Breast epithelium (tissue), 4 donors: ENCODE data around the gene RGL1. TPM values are rescaled to one million over a fixed set of nuclear protein-coding genes. Genes with fewer than 3 reads are reported as not detected.

Experiments used
- DNase-seq, 2 donors: peaks; one replicate each; pipeline ENCODE4 v3.0.0-alpha.2; 2019; ENCODE audit warnings: low spot score in 2 of 2
- H3K27ac ChIP-seq, 2 donors: fragments of 200-600 bp; sonication (generic) in 1 of 2; one replicate each; pipeline ENCODE4 v1.5.1; 2016 to 2019; ENCODE audit warnings: mild to moderate bottlenecking in 1 of 2
- H3K27me3 ChIP-seq, 2 donors: fragments of 200-600 bp; sonication (generic) in 1 of 2; one replicate each; pipeline versions ENCODE4 v1.5.1 to v1.6.0; 2017 to 2019; ENCODE audit warnings: control low read depth in 1 of 2, mild to moderate bottlenecking in 1 of 2
- H3K36me3 ChIP-seq: fragments of 200-600 bp; one replicate; pipeline ENCODE4 v1.5.1; 2019
- H3K4me1 ChIP-seq, 2 donors: fragments of 200-600 bp; sonication (generic); one replicate each; pipeline ENCODE4 v1.5.1; 2016 to 2019; ENCODE audit warnings: control low read depth in 1 of 2
- H3K4me3 ChIP-seq, 3 donors: fragments of 200-600 bp; sonication (generic); 1 replicate in 2 of 3; 2 replicates in 1 of 3; pipeline ENCODE4 v1.5.1; 2016 to 2019; ENCODE audit warnings: mild to moderate bottlenecking in 3 of 3, moderate library complexity in 2 of 3
- H3K9me3 ChIP-seq, 2 donors: fragments of 200-600 bp; sonication (generic) in 1 of 2; one replicate each; pipeline ENCODE4 v1.5.1; 2016 to 2019; ENCODE audit warnings: control low read depth in 1 of 2
- POLR2A ChIP-seq: fragments of 450-650 bp; IDR thresholded peaks from one replicate; pipeline ENCODE4 v1.6.1; 2016; ENCODE audit warnings: antibody characterized with exemption, mild to moderate bottlenecking, moderate library complexity
- POLR2AphosphoS5 ChIP-seq, 3 donors: sonication (generic); formaldehyde crosslinking; IDR thresholded peaks; one replicate each; pipeline ENCODE4 v1.6.1; 2017; ENCODE audit warnings: antibody characterized with exemption in 3 of 3
- intact Hi-C: fragments of 100-400 bp; cut with DNase I; formaldehyde crosslinking; loops from one replicate; pipeline ENCODE4 v1.15.1; 2023; ENCODE audit warnings: low total_unique reads
- total RNA-seq, 3 donors: library from RNA; depleted of rRNA; stranded (reverse); fragments of >200 nt; gene quantifications; one replicate each; pipeline ENCODE4 v1.1.0, GENCODE V29; 2016
- TF ChIP-seq, protein P1 (sequence below), 3 donors: fragments of 450-650 bp; IDR thresholded peaks; one replicate each; pipeline ENCODE4 v1.5.1; 2016 to 2017; ENCODE audit warnings: antibody characterized with exemption in 3 of 3, mild to moderate bottlenecking in 3 of 3, moderate library complexity in 3 of 3

RGL1 gene
- total RNA-seq, 3 donors from 2014 or later = 24.9 to 70.2 (median 26.8) TPM

DNA sequence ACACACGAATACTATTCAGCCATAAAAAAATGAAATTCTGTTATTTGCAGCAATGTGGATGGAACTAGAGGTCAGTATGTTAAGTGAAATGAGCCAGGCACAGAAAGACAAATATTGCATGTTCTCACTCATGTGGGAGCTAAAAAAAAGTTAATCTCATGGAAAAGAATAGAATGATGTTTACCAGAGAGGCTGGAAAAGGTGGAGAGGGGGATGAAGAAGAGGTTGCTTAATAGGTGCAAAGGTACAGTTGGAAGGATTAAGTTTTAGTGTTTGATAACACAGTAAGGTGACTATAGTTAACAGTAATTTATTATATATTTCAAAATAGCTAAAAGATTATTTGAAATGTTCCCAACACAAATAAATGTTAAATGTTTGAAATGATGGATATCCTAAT is 10.8 kb upstream of the RGL1 start:
- Histone ChIP-seq H3K36me3 (no peaks in the 10 kb centered on the region), H3K4me1 (no peaks in the 10 kb centered on the region), H3K27ac (no peak overlapping the region), H3K9me3 (no peaks in the 10 kb centered on the region), H3K27me3 (no peaks in the 10 kb centered on the region), H3K4me3 (no peak overlapping the region)
- no peak for DNase-seq
- intact Hi-C loops = no loop called here
- TF ChIP-seq POLR2AphosphoS5 (IDR thresholded peaks at IDR 0.05) = no peak
- TF ChIP-seq, protein P1, sequence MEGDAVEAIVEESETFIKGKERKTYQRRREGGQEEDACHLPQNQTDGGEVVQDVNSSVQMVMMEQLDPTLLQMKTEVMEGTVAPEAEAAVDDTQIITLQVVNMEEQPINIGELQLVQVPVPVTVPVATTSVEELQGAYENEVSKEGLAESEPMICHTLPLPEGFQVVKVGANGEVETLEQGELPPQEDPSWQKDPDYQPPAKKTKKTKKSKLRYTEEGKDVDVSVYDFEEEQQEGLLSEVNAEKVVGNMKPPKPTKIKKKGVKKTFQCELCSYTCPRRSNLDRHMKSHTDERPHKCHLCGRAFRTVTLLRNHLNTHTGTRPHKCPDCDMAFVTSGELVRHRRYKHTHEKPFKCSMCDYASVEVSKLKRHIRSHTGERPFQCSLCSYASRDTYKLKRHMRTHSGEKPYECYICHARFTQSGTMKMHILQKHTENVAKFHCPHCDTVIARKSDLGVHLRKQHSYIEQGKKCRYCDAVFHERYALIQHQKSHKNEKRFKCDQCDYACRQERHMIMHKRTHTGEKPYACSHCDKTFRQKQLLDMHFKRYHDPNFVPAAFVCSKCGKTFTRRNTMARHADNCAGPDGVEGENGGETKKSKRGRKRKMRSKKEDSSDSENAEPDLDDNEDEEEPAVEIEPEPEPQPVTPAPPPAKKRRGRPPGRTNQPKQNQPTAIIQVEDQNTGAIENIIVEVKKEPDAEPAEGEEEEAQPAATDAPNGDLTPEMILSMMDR (IDR thresholded peaks at IDR 0.05) = no peak
- TF ChIP-seq POLR2A = no peak

DNA sequence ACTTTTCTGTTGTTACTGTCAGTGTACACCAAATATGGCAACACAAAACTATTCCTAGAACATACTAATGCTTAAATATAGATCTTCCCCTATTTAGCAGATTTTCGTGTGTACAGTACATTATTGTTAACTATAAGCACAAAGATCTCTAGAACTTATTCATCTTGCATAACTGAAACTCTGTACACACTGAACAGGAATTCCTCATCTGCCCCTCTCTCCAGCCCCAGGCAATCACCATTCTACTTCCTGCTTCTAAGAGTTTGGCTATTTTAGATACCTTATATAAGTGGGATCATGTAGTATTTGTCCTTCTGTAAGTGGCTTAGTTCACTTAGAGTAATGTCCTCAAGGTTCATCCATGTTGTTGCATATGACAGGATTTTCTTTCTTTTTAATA is 4.5 kb upstream of the RGL1 start:
- Histone ChIP-seq H3K4me1 (no peaks in the 10 kb centered on the region), H3K9me3 (no peaks in the 10 kb centered on the region), H3K4me3 (no peak overlapping the region), H3K27me3 (no peaks in the 10 kb centered on the region), H3K36me3 (no peaks in the 10 kb centered on the region), H3K27ac (no peak overlapping the region)
- no peak for DNase-seq
- TF ChIP-seq POLR2A (no peak), POLR2AphosphoS5 (IDR thresholded peaks at IDR 0.05) (no peak)
- TF ChIP-seq, protein P1 (IDR thresholded peaks at IDR 0.05) = no peak
- intact Hi-C loops = no loop called here

DNA sequence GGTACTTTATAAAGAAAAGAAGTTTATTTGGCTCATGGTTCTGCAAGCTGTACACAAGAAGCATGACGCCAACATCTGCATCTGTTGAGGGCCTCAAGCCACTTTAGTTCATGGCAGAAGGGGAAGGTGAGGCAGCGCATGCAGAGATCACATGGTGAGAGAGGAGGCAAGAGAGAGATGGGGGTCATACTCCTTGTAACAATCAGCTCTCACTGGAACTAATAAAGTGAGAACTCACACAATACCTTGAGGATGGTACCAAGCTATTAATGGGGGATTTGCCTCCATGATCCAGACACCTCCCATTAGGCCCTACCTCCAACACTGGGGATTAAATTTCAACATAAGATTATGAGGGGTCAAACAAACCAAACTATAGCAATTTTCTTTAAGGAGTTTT is 3.3 kb upstream of the RGL1 start:
- no peak overlapping the region for H3K27ac ChIP-seq
- intact Hi-C loops = no loop called here
- H3K36me3 ChIP-seq = no peaks in the 10 kb centered on the region
- H3K27me3 ChIP-seq = no peaks in the 10 kb centered on the region
- no peak overlapping the region for H3K4me3 ChIP-seq
- H3K9me3 ChIP-seq = no peaks in the 10 kb centered on the region
- no peak for TF ChIP-seq POLR2A
- TF ChIP-seq, protein P1 (IDR thresholded peaks at IDR 0.05) = no peak
- DNase-seq = no peak
- peaks cover 0 to under 1% of the 10 kb centered on the region in 2 donors for H3K4me1 ChIP-seq

DNA sequence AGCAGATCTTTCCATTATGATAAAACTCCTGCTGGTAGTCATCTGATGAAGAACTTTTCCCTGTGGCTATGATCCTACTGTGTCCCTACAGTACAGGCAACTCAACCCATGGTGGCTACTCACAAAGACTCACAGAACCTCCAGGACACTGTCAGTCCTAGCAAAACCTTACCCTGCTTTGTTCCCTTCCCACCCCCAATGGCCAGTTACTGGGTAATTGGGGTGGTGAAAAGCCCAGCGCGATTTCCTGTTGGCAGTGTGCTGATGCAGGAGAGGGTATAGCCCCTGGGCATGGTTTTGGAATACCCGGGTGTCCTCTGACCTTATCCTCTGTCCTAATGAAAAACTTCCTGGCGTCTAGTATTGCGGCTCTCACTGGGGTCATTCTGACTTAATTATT is 533 bp upstream of the RGL1 start:
- DNase-seq = no peak
- H3K27me3 ChIP-seq = no peaks in the 10 kb centered on the region
- H3K4me3 ChIP-seq = peak overlapping the region; percentile 72 to 84 (median 74)
- H3K36me3 ChIP-seq = no peaks in the 10 kb centered on the region
- H3K9me3 ChIP-seq = no peaks in the 10 kb centered on the region
- intact Hi-C loops = no loop called here
- peaks cover 0 to 10% of the 10 kb centered on the region in 2 donors for H3K4me1 ChIP-seq
- TF ChIP-seq, protein P1 (IDR thresholded peaks at IDR 0.05) = no peak
- TF ChIP-seq POLR2AphosphoS5 (IDR thresholded peaks at IDR 0.05) = no peak
- TF ChIP-seq POLR2A = no peak
- peak overlapping the region; percentile 93 to 96 for H3K27ac ChIP-seq

DNA sequence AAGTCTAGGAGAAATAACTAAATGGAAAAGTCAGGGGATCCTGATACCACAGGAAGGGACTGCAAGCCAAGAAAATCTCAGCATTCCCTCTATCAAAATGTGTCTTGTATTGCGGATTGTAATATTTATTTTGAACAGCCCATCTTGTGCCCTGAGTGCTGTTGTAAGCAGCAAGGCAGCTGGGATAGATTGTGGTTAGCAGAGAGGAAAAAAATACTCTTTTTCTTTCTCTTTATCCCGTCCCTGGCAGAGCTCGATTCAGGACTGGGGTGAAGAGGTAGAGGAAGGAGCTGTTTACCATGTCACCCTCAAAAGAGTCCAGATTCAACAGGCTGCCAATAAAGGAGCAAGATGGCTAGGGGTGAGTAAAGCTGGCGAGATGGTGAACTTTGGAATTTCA is 1.2 kb downstream of the RGL1 start:
- Histone ChIP-seq H3K36me3 (no peaks in the 10 kb centered on the region), H3K4me1 (peaks cover 0 to 10% of the 10 kb centered on the region in 2 donors), H3K9me3 (no peaks in the 10 kb centered on the region), H3K4me3 (peak overlapping the region; percentile 72 to 84 (median 74)), H3K27ac (peak overlapping the region; percentile 66 to 93), H3K27me3 (no peaks in the 10 kb centered on the region)
- intact Hi-C loops = no loop called here
- TF ChIP-seq POLR2A (no peak), POLR2AphosphoS5 (IDR thresholded peaks at IDR 0.05) (no peak)
- TF ChIP-seq, protein P1 (IDR thresholded peaks at IDR 0.05) = no peak
- DNase-seq = no peak
